Nephron progenitor cell (in vitro differentiated cells): ENCODE measurements around the gene MAPKAP1.

Experiments
- DNase-seq: peaks from one replicate; pipeline ENCODE4 v3.0.0; 2021
- H3K27ac Mint-ChIP-seq: 2 replicates; pipeline ENCODE4 v1.8.0; 2021; ENCODE audit warnings: mild to moderate bottlenecking, moderate library complexity, mixed read lengths
- H3K27me3 Mint-ChIP-seq: 2 replicates; pipeline ENCODE4 v1.8.0; 2021; ENCODE audit warnings: mild to moderate bottlenecking, low read depth, mixed read lengths; ENCODE audit not compliant: poor library complexity
- H3K36me3 Mint-ChIP-seq: 2 replicates; pipeline ENCODE4 v1.8.0; 2021; ENCODE audit warnings: low read depth, mixed read lengths
- H3K4me1 Mint-ChIP-seq: 2 replicates; pipeline ENCODE4 v1.8.0; 2021; ENCODE audit warnings: mixed read lengths
- H3K4me3 Mint-ChIP-seq: 2 replicates; pipeline ENCODE4 v1.8.0; 2021; ENCODE audit warnings: mild to moderate bottlenecking, moderate library complexity, mixed read lengths
- H3K9me3 Mint-ChIP-seq: 2 replicates; pipeline ENCODE4 v1.8.0; 2021; ENCODE audit warnings: mild to moderate bottlenecking, moderate library complexity, mixed read lengths
- CTCF ChIP-seq: fragments of 200-600 bp; sonication (generic); IDR thresholded peaks from 2 replicates; pipeline ENCODE4 v1.5.0; 2021; ENCODE audit warnings: antibody characterized with exemption

The MAPKAP1 gene

GRCh38 chr9:125746774-125747052, 39.7 kb upstream of the MAPKAP1 start:
- H3K4me1 Mint-ChIP-seq: peaks cover 65% of the 10 kb centered on the region
- H3K27ac Mint-ChIP-seq: no peak overlapping the region
- H3K9me3 Mint-ChIP-seq: no peaks in the 10 kb centered on the region
- peaks cover 60% of the 10 kb centered on the region for H3K27me3 Mint-ChIP-seq
- no peak for DNase-seq
- no peak overlapping the region for H3K4me3 Mint-ChIP-seq
- H3K36me3 Mint-ChIP-seq: no peaks in the 10 kb centered on the region
- TF ChIP-seq CTCF: no peak

GRCh38 chr9:125746017-125746773, 39.2 kb upstream of the MAPKAP1 start:
- H3K36me3 Mint-ChIP-seq: no peaks in the 10 kb centered on the region
- DNase-seq: peak; percentile 94
- TF ChIP-seq CTCF: no peak
- H3K4me3 Mint-ChIP-seq: peak overlapping the region; percentile 83
- H3K27ac Mint-ChIP-seq: peak overlapping the region; percentile 75
- H3K27me3 Mint-ChIP-seq: peaks cover 65% of the 10 kb centered on the region
- peaks cover 59% of the 10 kb centered on the region for H3K4me1 Mint-ChIP-seq
- H3K9me3 Mint-ChIP-seq: no peaks in the 10 kb centered on the region

- DNase-seq: no peak
- peak overlapping the region; percentile 83 for H3K4me3 Mint-ChIP-seq
- H3K27me3 Mint-ChIP-seq: peaks cover 67% of the 10 kb centered on the region
- peaks cover 54% of the 10 kb centered on the region for H3K4me1 Mint-ChIP-seq
- no peaks in the 10 kb centered on the region for H3K36me3 Mint-ChIP-seq
- no peak overlapping the region for H3K27ac Mint-ChIP-seq
- no peak for TF ChIP-seq CTCF
- no peaks in the 10 kb centered on the region for H3K9me3 Mint-ChIP-seq
Measured at GRCh38 chr9:125745682-125746016, 38.6 kb upstream of the MAPKAP1 start.

- Mint-ChIP-seq H3K36me3 (no peaks in the 10 kb centered on the region), H3K27ac (no peak overlapping the region), H3K27me3 (peaks cover 62% of the 10 kb centered on the region), H3K9me3 (no peaks in the 10 kb centered on the region), H3K4me3 (peak overlapping the region; percentile 83), H3K4me1 (peaks cover 48% of the 10 kb centered on the region)
- TF ChIP-seq CTCF: no peak
- no peak for DNase-seq
Measured at GRCh38 chr9:125745018-125745417, 38.0 kb upstream of the MAPKAP1 start.

- no peak for DNase-seq
- Mint-ChIP-seq H3K27me3 (peaks cover 58% of the 10 kb centered on the region), H3K4me3 (no peak overlapping the region), H3K9me3 (no peaks in the 10 kb centered on the region), H3K36me3 (no peaks in the 10 kb centered on the region), H3K4me1 (peaks cover 44% of the 10 kb centered on the region), H3K27ac (no peak overlapping the region)
- TF ChIP-seq CTCF: no peak
Measured at GRCh38 chr9:125744616-125745015, 37.6 kb upstream of the MAPKAP1 start.

- H3K27ac Mint-ChIP-seq: no peak overlapping the region
- peaks cover 36% of the 10 kb centered on the region for H3K4me1 Mint-ChIP-seq
- H3K4me3 Mint-ChIP-seq: no peak overlapping the region
- H3K9me3 Mint-ChIP-seq: no peaks in the 10 kb centered on the region
- peaks cover 54% of the 10 kb centered on the region for H3K27me3 Mint-ChIP-seq
- H3K36me3 Mint-ChIP-seq: no peaks in the 10 kb centered on the region
- no peak for TF ChIP-seq CTCF
- no peak for DNase-seq
Measured at GRCh38 chr9:125743682-125744428, 36.8 kb upstream of the MAPKAP1 start.
